ENCODE measurements around the gene CDH2.

Gene CDH2

GRCh38 chr18:28109781-28110560 is 67.0 kb downstream of the CDH2 start:
- Histone ChIP-seq H3K36me3 (ENCODE audit: control insufficient read depth in 1 of 2, insufficient read depth in 2 of 2, low read length in 2 of 2) (peaks cover 0 to 5% of the 10 kb centered on the region in 2 donors), H3K27me3 (ENCODE audit: low read depth, low read length) (no peaks in the 10 kb centered on the region), H3K4me3 (ENCODE audit: low read depth in 1 of 2, low read length in 2 of 2) (no peak overlapping the region), H3K4me1 (ENCODE audit: control insufficient read depth in 1 of 2, insufficient read depth in 2 of 2, low read length in 2 of 2) (no peaks in the 10 kb centered on the region), H3K27ac (ENCODE audit: low read length) (no peak overlapping the region), H3K9me3 (ENCODE audit: control insufficient read depth in 1 of 2, low read length in 2 of 2) (no peaks in the 10 kb centered on the region)

DNA sequence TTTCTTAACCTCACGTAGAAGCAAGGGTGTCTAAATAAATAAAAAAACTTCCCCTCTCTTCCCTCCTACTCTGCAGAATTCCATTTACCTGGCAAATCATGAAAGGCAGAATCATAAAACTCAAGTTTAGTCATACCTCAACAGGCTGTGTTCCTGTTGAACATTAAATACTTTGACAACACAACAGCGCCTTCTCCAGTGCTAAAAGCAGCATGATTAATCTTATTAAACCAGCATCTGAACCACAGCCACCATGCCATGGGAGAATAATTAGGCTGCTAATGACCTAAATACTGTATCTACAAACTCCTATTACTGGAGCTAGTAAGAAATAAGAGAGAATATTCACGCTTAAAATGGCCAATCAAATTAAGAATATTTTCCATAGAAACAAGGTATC is 68.1 kb downstream of the CDH2 start:
- H3K9me3 ChIP-seq (ENCODE audit: control insufficient read depth in 1 of 2, low read length in 2 of 2) = no peaks in the 10 kb centered on the region
- no peaks in the 10 kb centered on the region for H3K36me3 ChIP-seq (ENCODE audit: control insufficient read depth in 1 of 2, insufficient read depth in 2 of 2, low read length in 2 of 2)
- H3K4me1 ChIP-seq (ENCODE audit: control insufficient read depth in 1 of 2, insufficient read depth in 2 of 2, low read length in 2 of 2) = no peaks in the 10 kb centered on the region
- no peak overlapping the region for H3K27ac ChIP-seq (ENCODE audit: low read length)
- H3K4me3 ChIP-seq (ENCODE audit: low read depth in 1 of 2, low read length in 2 of 2) = no peak overlapping the region
- H3K27me3 ChIP-seq (ENCODE audit: low read depth, low read length) = no peaks in the 10 kb centered on the region

- Histone ChIP-seq H3K27me3 (ENCODE audit: low read depth, low read length) (no peaks in the 10 kb centered on the region), H3K9me3 (ENCODE audit: control insufficient read depth in 1 of 2, low read length in 2 of 2) (no peaks in the 10 kb centered on the region), H3K27ac (ENCODE audit: low read length) (no peak overlapping the region), H3K36me3 (ENCODE audit: control insufficient read depth in 1 of 2, insufficient read depth in 2 of 2, low read length in 2 of 2) (no peaks in the 10 kb centered on the region), H3K4me3 (ENCODE audit: low read depth in 1 of 2, low read length in 2 of 2) (no peak overlapping the region), H3K4me1 (ENCODE audit: control insufficient read depth in 1 of 2, insufficient read depth in 2 of 2, low read length in 2 of 2) (no peaks in the 10 kb centered on the region)
These were observed 68.7 kb downstream of the CDH2 start for GRCh38 chr18:28108254-28108653.

DNA sequence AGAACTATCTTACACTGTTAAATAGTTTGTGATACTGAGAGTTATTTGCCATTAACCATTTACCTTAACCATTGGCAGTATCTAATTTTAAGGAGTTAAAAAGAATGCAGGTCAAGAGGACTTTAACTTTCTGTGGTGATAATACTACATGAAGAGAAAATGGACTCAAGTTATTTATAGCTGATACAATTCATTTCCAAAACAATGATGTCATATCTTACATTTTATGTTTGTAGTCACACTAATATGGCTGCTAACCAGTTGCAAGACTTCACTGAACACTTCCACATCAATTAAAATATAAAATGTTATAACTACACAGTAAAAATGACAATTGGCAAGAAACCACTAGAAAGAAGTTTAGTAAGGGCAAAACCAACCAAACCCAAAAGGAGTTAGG is 77.7 kb downstream of the CDH2 start:
- H3K4me3 ChIP-seq (ENCODE audit: low read depth in 1 of 2, low read length in 2 of 2) = no peak overlapping the region
- H3K27ac ChIP-seq (ENCODE audit: low read length) = no peak overlapping the region
- H3K36me3 ChIP-seq (ENCODE audit: control insufficient read depth in 1 of 2, insufficient read depth in 2 of 2, low read length in 2 of 2) = no peaks in the 10 kb centered on the region
- H3K4me1 ChIP-seq (ENCODE audit: control insufficient read depth in 1 of 2, insufficient read depth in 2 of 2, low read length in 2 of 2) = no peaks in the 10 kb centered on the region
- H3K9me3 ChIP-seq (ENCODE audit: control insufficient read depth in 1 of 2, low read length in 2 of 2) = peaks cover 3 to 4% of the 10 kb centered on the region in 2 donors
- no peaks in the 10 kb centered on the region for H3K27me3 ChIP-seq (ENCODE audit: low read depth, low read length)

DNA sequence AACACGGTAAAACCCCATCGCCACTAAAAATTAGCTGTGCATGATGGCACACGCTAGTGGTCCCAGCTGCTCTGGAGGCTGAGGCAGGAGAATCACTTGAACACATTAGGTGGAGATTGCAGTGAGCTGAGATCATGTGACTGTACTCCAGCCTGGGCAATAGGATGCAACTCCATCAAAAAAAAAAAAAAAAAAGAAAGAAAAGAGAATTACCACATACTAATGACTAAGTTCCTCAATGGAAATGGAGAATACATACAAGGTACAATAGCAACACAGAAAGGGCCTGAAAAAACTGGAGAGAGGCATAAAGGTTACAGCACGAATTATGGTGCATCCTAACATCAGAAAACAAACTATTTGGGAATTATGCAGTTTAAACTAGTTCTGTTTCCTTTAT is 81.3 kb downstream of the CDH2 start:
- peaks cover 3 to 4% of the 10 kb centered on the region in 2 donors for H3K9me3 ChIP-seq (ENCODE audit: control insufficient read depth in 1 of 2, low read length in 2 of 2)
- no peaks in the 10 kb centered on the region for H3K27me3 ChIP-seq (ENCODE audit: low read depth, low read length)
- H3K4me3 ChIP-seq (ENCODE audit: low read depth in 1 of 2, low read length in 2 of 2) = no peak overlapping the region
- no peaks in the 10 kb centered on the region for H3K36me3 ChIP-seq (ENCODE audit: control insufficient read depth in 1 of 2, insufficient read depth in 2 of 2, low read length in 2 of 2)
- H3K4me1 ChIP-seq (ENCODE audit: control insufficient read depth in 1 of 2, insufficient read depth in 2 of 2, low read length in 2 of 2) = no peaks in the 10 kb centered on the region
- H3K27ac ChIP-seq (ENCODE audit: low read length) = no peak overlapping the region

DNA sequence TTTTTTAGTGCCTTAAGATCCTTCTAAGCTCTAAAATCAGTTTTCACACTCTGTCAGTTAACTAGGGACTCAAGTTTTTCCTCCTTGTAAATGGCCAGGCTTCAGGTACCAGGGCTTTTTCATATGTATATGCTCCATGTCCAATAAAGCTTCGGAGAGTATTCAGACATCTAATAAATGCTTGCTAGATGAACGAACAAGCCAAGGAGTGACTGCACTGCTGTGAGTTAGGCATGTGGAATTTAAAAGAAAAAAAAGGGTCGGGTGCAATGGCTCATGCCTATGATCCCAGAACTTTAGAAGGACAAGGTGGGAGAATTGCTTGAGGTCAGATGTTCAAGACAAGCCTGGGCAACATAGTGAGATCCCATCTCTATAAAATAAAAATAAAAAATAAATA is 81.9 kb downstream of the CDH2 start:
- H3K4me3 ChIP-seq (ENCODE audit: low read depth in 1 of 2, low read length in 2 of 2) = no peak overlapping the region
- no peaks in the 10 kb centered on the region for H3K36me3 ChIP-seq (ENCODE audit: control insufficient read depth in 1 of 2, insufficient read depth in 2 of 2, low read length in 2 of 2)
- peaks cover 3 to 4% of the 10 kb centered on the region in 2 donors for H3K9me3 ChIP-seq (ENCODE audit: control insufficient read depth in 1 of 2, low read length in 2 of 2)
- H3K27ac ChIP-seq (ENCODE audit: low read length) = no peak overlapping the region
- H3K27me3 ChIP-seq (ENCODE audit: low read depth, low read length) = no peaks in the 10 kb centered on the region
- H3K4me1 ChIP-seq (ENCODE audit: control insufficient read depth in 1 of 2, insufficient read depth in 2 of 2, low read length in 2 of 2) = no peaks in the 10 kb centered on the region

DNA sequence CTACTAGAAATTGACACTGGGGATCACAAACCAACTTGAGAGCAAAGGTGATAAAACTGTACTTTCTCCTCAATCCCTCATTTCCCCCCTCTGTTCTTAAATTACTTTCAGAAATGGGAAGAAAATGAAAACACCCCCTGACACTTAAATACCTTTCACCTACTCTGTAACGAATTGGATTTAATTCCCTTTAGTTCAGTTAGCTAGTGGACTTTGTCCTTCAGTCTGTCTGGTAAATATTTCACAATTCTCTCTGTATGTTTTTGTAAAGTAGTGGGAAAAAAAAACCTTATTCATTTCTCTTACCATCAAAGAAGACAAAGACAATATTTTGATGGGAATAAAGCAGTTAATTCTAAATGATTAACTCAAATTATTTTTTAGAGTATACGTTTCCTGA is 85.7 kb downstream of the CDH2 start:
- H3K4me3 ChIP-seq (ENCODE audit: low read depth in 1 of 2, low read length in 2 of 2) = no peak overlapping the region
- H3K4me1 ChIP-seq (ENCODE audit: control insufficient read depth in 1 of 2, insufficient read depth in 2 of 2, low read length in 2 of 2) = no peaks in the 10 kb centered on the region
- H3K27ac ChIP-seq (ENCODE audit: low read length) = no peak overlapping the region
- H3K27me3 ChIP-seq (ENCODE audit: low read depth, low read length) = no peaks in the 10 kb centered on the region
- H3K36me3 ChIP-seq (ENCODE audit: control insufficient read depth in 1 of 2, insufficient read depth in 2 of 2, low read length in 2 of 2) = no peaks in the 10 kb centered on the region
- H3K9me3 ChIP-seq (ENCODE audit: control insufficient read depth in 1 of 2, low read length in 2 of 2) = no peaks in the 10 kb centered on the region

GRCh38 chr18:28088477-28088876 is 88.5 kb downstream of the CDH2 start:
- Histone ChIP-seq H3K9me3 (ENCODE audit: control insufficient read depth in 1 of 2, low read length in 2 of 2) (no peaks in the 10 kb centered on the region), H3K4me1 (ENCODE audit: control insufficient read depth in 1 of 2, insufficient read depth in 2 of 2, low read length in 2 of 2) (no peaks in the 10 kb centered on the region), H3K27me3 (ENCODE audit: low read depth, low read length) (no peaks in the 10 kb centered on the region), H3K36me3 (ENCODE audit: control insufficient read depth in 1 of 2, insufficient read depth in 2 of 2, low read length in 2 of 2) (no peaks in the 10 kb centered on the region), H3K4me3 (ENCODE audit: low read depth in 1 of 2, low read length in 2 of 2) (no peak overlapping the region), H3K27ac (ENCODE audit: low read length) (no peak overlapping the region)

DNA sequence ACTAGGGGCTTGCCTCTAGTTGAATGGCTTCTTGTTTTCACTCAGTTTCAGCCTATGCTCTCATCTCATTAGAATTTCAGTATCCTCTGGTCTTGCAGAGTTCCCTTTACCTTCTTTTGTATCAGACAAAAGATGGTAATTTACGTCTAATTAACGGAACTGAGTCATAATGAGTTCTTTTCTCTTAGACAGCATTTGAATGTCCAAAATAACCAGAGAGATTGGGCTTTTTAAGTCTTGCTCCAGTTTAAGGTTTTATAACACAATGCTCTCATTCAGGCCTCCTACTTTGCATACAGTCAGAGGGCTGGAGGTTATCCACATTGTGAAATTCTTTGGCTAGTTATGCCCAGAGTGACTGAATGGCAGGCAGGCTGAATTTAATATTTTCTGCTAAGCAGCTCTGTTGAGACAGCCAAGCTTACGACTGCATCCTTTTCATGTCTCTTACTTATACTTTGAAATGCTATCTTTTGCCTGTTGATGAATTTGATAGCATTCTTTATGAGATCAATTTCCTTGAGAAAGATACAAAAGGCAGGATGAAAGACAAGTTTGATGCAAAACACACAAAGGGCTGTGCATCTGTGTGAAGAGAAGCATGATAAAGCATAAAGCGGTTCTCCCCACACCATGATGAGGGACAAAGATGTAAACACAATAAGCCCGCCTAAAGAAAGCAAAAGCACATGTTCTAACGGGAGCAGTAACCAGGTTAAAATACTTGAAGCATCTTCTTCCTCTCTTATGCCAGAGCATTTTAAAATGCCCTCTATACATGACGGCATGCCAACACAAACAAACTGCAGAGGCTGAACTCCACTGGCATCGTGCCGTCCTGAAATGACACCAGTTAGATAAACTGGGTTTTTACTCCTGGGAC is 90.0 kb downstream of the CDH2 start:
- no peak overlapping the region for H3K27ac ChIP-seq (ENCODE audit: low read length)
- H3K27me3 ChIP-seq (ENCODE audit: low read depth, low read length) = no peaks in the 10 kb centered on the region
- no peaks in the 10 kb centered on the region for H3K4me1 ChIP-seq (ENCODE audit: control insufficient read depth in 1 of 2, insufficient read depth in 2 of 2, low read length in 2 of 2)
- no peaks in the 10 kb centered on the region for H3K36me3 ChIP-seq (ENCODE audit: control insufficient read depth in 1 of 2, insufficient read depth in 2 of 2, low read length in 2 of 2)
- no peaks in the 10 kb centered on the region for H3K9me3 ChIP-seq (ENCODE audit: control insufficient read depth in 1 of 2, low read length in 2 of 2)
- H3K4me3 ChIP-seq (ENCODE audit: low read depth in 1 of 2, low read length in 2 of 2) = no peak overlapping the region

GRCh38 chr18:28081516-28081915 is 95.4 kb downstream of the CDH2 start:
- no peak overlapping the region for H3K27ac ChIP-seq (ENCODE audit: low read length)
- no peaks in the 10 kb centered on the region for H3K9me3 ChIP-seq (ENCODE audit: control insufficient read depth in 1 of 2, low read length in 2 of 2)
- H3K4me3 ChIP-seq (ENCODE audit: low read depth in 1 of 2, low read length in 2 of 2) = no peak overlapping the region
- no peaks in the 10 kb centered on the region for H3K4me1 ChIP-seq (ENCODE audit: control insufficient read depth in 1 of 2, insufficient read depth in 2 of 2, low read length in 2 of 2)
- H3K36me3 ChIP-seq (ENCODE audit: control insufficient read depth in 1 of 2, insufficient read depth in 2 of 2, low read length in 2 of 2) = no peaks in the 10 kb centered on the region
- H3K27me3 ChIP-seq (ENCODE audit: low read depth, low read length) = no peaks in the 10 kb centered on the region

DNA sequence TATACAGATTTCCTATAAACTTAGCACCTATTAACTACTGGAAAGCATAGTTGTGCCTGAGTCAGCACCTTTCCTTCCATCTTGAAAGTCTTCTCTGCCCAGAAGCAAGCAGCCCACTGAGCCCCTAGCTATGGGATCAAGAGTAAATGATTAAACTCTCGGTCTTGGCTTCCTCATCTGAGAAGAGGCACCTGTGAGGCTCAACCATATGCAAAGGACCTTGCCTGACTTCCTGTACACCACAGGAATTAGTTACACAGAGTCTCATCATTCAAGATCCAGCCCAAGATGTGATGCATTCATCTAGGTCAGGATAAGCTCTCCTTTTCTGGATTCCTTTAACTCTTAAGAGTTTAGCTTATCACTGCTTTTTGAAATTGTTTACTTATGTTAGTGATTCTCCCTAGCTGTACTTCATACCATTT is 96.0 kb downstream of the CDH2 start:
- Histone ChIP-seq H3K9me3 (ENCODE audit: control insufficient read depth in 1 of 2, low read length in 2 of 2) (no peaks in the 10 kb centered on the region), H3K36me3 (ENCODE audit: control insufficient read depth in 1 of 2, insufficient read depth in 2 of 2, low read length in 2 of 2) (no peaks in the 10 kb centered on the region), H3K4me1 (ENCODE audit: control insufficient read depth in 1 of 2, insufficient read depth in 2 of 2, low read length in 2 of 2) (no peaks in the 10 kb centered on the region), H3K27me3 (ENCODE audit: low read depth, low read length) (no peaks in the 10 kb centered on the region), H3K27ac (ENCODE audit: low read length) (no peak overlapping the region), H3K4me3 (ENCODE audit: low read depth in 1 of 2, low read length in 2 of 2) (no peak overlapping the region)

Data from muscle layer of duodenum (tissue), 2 donors.